K562 (cell line): ENCODE measurements around the gene ZNF335. TPM values are rescaled to one million over a fixed set of nuclear protein-coding genes. Genes with fewer than 3 reads are reported as not detected.

Experiments used
- ARID1B ChIP-seq: fragments of 450-650 bp; IDR thresholded peaks from 2 replicates; pipeline ENCODE4 v1.6.1; 2016; ENCODE audit warnings: antibody characterized with exemption, mild to moderate bottlenecking, inconsistent platforms
- ARID4B ChIP-seq: sonication (generic); formaldehyde crosslinking; IDR thresholded peaks from 2 replicates; pipeline ENCODE4 v1.8.0; 2022; ENCODE audit warnings: mild to moderate bottlenecking, missing genetic modification reagents
- ASH1L ChIP-seq: fragments of 450-650 bp; IDR thresholded peaks from 2 replicates; pipeline ENCODE4 v1.6.1; 2018; ENCODE audit warnings: borderline replicate concordance, mild to moderate bottlenecking, low read depth; ENCODE audit not compliant: partially characterized antibody
- CHD1 ChIP-seq: fragments of 200-600 bp; sonication (generic); IDR thresholded peaks from one replicate; pipeline ENCODE4 v1.6.1; 2012; ENCODE audit warnings: mild to moderate bottlenecking, moderate library complexity, low read length, inconsistent platforms
- CREB3L1 ChIP-seq: fragments of 450-650 bp; IDR thresholded peaks from 2 replicates; pipeline ENCODE4 v1.6.1; 2014; ENCODE audit warnings: low read depth, mild to moderate bottlenecking, moderate library complexity, borderline replicate concordance
- CREM ChIP-seq: IDR thresholded peaks from 2 replicates; pipeline ENCODE4 v1.6.1; 2014; ENCODE audit warnings: antibody characterized with exemption, low read depth
- GATAD2B ChIP-seq: fragments of 450-650 bp; IDR thresholded peaks from 2 replicates; pipeline ENCODE4 v1.6.1; 2017; ENCODE audit warnings: mild to moderate bottlenecking, borderline replicate concordance
- PHB2 ChIP-seq: fragments of 450-650 bp; IDR thresholded peaks from 2 replicates; pipeline ENCODE4 v1.6.1; 2017; ENCODE audit warnings: low read depth
- PPARD ChIP-seq: fragments of 250-450 bp; sonication (Bioruptor Pico); IDR thresholded peaks from 2 replicates; pipeline ENCODE4 v1.8.0; 2022; ENCODE audit warnings: inconsistent platforms, mild to moderate bottlenecking, moderate library complexity
- RCOR1 ChIP-seq, 2 experiments: IDR thresholded peaks; 2 replicates each; pipeline ENCODE4 v1.6.1; 2012; ENCODE audit warnings: low read depth in 2 of 2, low read length in 2 of 2, borderline replicate concordance in 1 of 2, improper control_type of control experiment in 1 of 2
- SMAD1 ChIP-seq: fragments of 150-350 bp; IDR thresholded peaks from 2 replicates; pipeline ENCODE4 v1.6.1; 2014; ENCODE audit warnings: low read length, low read depth; ENCODE audit not compliant: partially characterized antibody
- TEAD4 ChIP-seq, 2 experiments: sonication (generic) in 1 of 2; formaldehyde crosslinking in 1 of 2; IDR thresholded peaks; 2 replicates each; pipeline versions ENCODE4 v1.6.1 to v1.8.0; 2012 to 2022; ENCODE audit warnings: borderline replicate concordance in 1 of 2, inconsistent platforms in 1 of 2, low read length in 1 of 2, mild to moderate bottlenecking in 1 of 2, missing genetic modification reagents in 1 of 2
- TFAM ChIP-seq: fragments of 250-450 bp; sonication (Bioruptor Pico); conservative IDR thresholded peaks from 2 replicates; pipeline ENCODE4 v1.5.0; 2021; ENCODE audit warnings: mild to moderate bottlenecking, moderate library complexity
- ZEB2 ChIP-seq: fragments of 450-650 bp; IDR thresholded peaks from 2 replicates; pipeline ENCODE4 v1.6.1; 2016
- ZNF668 ChIP-seq: fragments of 250-450 bp; sonication (Bioruptor Pico); IDR thresholded peaks from 2 replicates; pipeline ENCODE4 v1.8.0; 2022; ENCODE audit warnings: mild to moderate bottlenecking, inconsistent platforms
- polyA plus RNA-seq, 8 experiments: library from polyadenylated mRNA; depleted of rRNA in 4 of 8; stranded (reverse) in 5 of 8; unstranded in 3 of 8; fragments of >200 nt; fragmentation: Nextera tagmentation in 2 of 8; fragmentation: Illumina TruSeq in 1 of 8; extraction: Ambion mirVana in 2 of 8; extraction: Trizol in 1 of 8; gene quantifications; 2 replicates each; pipeline versions ENCODE4 v1.2.1 to v1.2.3, GENCODE V29; 2011 to 2014; ENCODE audit warnings: inconsistent platforms in 1 of 8, missing spikeins in 1 of 8
- total RNA-seq, 7 experiments: library from RNA; depleted of rRNA in 6 of 7; stranded (reverse); fragments of >200 nt in 6 of 7; fragmentation: Illumina TruSeq in 2 of 7; extraction: Trizol in 2 of 7; gene quantifications; 2 replicates each; pipeline versions ENCODE4 v1.2.1 to v1.2.3, GENCODE V29; 2011 to 2021; ENCODE audit warnings: low replicate concordance in 1 of 7
- TF ChIP-seq, protein P1 (sequence below): sonication (generic); IDR thresholded peaks from 2 replicates; pipeline ENCODE4 v1.6.1; 2016
- TF ChIP-seq, protein P2 (sequence below): sonication (generic); formaldehyde crosslinking; IDR thresholded peaks from 2 replicates; pipeline ENCODE4 v1.8.1; 2023; ENCODE audit warnings: mild to moderate bottlenecking, missing genetic modification reagents, moderate library complexity
- TF ChIP-seq, protein P3 (sequence below): sonication (generic); formaldehyde crosslinking; IDR thresholded peaks from 2 replicates; pipeline ENCODE4 v1.5.0; 2020; ENCODE audit warnings: missing genetic modification reagents

ZNF335 gene
- total and polyA plus RNA-seq, 9 of the 15 experiments (the other 6 are each of a cell fraction or from before 2014, with no cell fraction given): 0.39 to 16.0 (median 7.6) TPM

DNA sequence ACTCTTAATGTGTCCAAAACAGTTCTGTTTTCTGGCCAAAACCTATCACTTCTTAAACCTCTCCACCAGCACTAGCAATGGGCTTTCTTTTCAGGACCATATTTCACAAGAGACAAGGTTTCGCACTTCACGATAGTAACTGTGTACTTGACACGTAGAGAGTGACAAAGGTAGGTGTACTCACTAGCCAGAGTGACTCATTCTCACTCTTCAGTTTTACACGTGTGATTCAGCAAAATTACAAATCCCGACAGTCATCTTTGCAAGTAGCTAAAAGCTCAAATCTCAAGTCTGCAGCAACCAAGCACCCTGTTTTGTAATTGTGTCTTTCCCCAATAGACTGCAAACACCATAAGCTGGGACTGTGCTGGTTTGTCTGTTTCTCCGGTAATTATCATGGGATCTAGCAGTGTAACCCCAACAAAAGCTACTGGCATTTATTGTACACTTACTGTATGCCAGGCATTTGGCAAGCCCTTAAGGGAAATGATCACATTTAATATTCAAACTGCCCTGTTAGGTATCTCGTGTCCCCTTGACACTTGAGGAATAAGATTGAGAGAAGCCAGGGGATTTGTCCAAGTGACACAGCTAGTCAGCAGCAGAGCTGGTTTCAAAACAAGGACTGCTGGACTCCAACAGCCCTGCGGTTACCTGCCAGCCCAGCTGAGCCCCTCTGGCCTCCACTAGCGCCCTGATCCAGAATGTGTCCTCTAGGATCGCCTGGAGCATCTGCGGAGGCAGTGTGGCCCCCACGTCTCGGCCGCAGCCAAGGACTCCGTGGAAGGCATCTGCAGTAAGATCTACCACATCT is 27.6 kb downstream of the ZNF335 start (continued):
- TF ChIP-seq, protein P1, sequence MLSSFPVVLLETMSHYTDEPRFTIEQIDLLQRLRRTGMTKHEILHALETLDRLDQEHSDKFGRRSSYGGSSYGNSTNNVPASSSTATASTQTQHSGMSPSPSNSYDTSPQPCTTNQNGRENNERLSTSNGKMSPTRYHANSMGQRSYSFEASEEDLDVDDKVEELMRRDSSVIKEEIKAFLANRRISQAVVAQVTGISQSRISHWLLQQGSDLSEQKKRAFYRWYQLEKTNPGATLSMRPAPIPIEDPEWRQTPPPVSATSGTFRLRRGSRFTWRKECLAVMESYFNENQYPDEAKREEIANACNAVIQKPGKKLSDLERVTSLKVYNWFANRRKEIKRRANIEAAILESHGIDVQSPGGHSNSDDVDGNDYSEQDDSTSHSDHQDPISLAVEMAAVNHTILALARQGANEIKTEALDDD: peak; percentile 69; the same call in 1 of the 2 replicates
- TF ChIP-seq GATAD2B: no peak
- TF ChIP-seq CHD1: no peak
- TF ChIP-seq PHB2: no peak
- TF ChIP-seq, protein P2, sequence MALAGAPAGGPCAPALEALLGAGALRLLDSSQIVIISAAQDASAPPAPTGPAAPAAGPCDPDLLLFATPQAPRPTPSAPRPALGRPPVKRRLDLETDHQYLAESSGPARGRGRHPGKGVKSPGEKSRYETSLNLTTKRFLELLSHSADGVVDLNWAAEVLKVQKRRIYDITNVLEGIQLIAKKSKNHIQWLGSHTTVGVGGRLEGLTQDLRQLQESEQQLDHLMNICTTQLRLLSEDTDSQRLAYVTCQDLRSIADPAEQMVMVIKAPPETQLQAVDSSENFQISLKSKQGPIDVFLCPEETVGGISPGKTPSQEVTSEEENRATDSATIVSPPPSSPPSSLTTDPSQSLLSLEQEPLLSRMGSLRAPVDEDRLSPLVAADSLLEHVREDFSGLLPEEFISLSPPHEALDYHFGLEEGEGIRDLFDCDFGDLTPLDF: no peak
- TF ChIP-seq CREB3L1: peak; percentile 37; the same call in 1 of the 2 replicates
- peak; percentile 19 to 64; a peak in 2 of 4 replicates for TF ChIP-seq RCOR1 (IDR thresholded peaks at IDR 0.05; ENCODE audit: borderline replicate concordance in 1 of 2, low read depth in 2 of 2, low read length in 2 of 2)
- TF ChIP-seq SMAD1: no peak
- no peak for TF ChIP-seq ARID4B (CRISPR knock-in tag)
- no peak for TF ChIP-seq ASH1L
- TF ChIP-seq, protein P3, sequence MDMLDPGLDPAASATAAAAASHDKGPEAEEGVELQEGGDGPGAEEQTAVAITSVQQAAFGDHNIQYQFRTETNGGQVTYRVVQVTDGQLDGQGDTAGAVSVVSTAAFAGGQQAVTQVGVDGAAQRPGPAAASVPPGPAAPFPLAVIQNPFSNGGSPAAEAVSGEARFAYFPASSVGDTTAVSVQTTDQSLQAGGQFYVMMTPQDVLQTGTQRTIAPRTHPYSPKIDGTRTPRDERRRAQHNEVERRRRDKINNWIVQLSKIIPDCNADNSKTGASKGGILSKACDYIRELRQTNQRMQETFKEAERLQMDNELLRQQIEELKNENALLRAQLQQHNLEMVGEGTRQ: no peak
- peak; percentile 85 for TF ChIP-seq ARID1B
- peak; percentile 61 for TF ChIP-seq CREM
- TF ChIP-seq ZNF668: no peak
- TF ChIP-seq TEAD4 (IDR thresholded peaks at IDR 0.05; ENCODE audit: low read length): no peak; the same call in 1 of the 2 replicates
- no peak for TF ChIP-seq TEAD4 (CRISPR knock-in tag; IDR thresholded peaks at IDR 0.05; ENCODE audit: borderline replicate concordance)
- TF ChIP-seq TFAM (CRISPR knock-in tag): no peak
- peak; percentile 73 for TF ChIP-seq ZEB2
- no peak for TF ChIP-seq PPARD (CRISPR knock-in tag)
